ENCODE data around the gene GMPPA.

DNA sequence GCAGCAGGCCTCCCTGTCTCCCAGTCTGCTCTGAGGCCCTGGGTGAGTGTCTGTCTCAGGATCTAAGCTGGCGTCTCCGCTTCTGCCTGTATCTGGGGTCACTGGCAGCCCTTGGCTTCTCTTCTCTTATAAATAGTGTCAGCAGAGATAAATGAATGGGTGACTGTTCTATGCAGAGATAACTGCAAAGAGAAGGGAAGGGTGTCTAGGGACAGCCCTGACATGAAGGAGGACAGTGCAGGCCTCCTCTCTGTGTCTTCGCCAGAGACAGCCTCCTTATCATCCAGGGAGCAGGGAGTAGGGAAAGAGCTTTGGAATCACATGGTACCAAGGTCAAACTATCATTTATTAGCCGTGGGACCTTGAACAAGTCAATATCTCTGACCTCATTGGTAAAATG, 28.3 kb upstream of the GMPPA start:
- TF ChIP-seq, protein P1, sequence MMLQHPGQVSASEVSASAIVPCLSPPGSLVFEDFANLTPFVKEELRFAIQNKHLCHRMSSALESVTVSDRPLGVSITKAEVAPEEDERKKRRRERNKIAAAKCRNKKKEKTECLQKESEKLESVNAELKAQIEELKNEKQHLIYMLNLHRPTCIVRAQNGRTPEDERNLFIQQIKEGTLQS (CRISPR knock-in tag; conservative IDR thresholded peaks at IDR 0.05): no peak
- TF ChIP-seq NR3C1 (CRISPR knock-in tag; conservative IDR thresholded peaks at IDR 0.05; ENCODE audit: low read depth): no peak
- TF ChIP-seq CTCF (IDR thresholded peaks at IDR 0.05): no peak
- TF ChIP-seq GABPB1 (CRISPR knock-in tag; IDR thresholded peaks at IDR 0.05): no peak
- no peak for TF ChIP-seq NFYB (CRISPR knock-in tag; conservative IDR thresholded peaks at IDR 0.05; ENCODE audit: low read depth)
- no peak for TF ChIP-seq FOXP1 (CRISPR knock-in tag; IDR thresholded peaks at IDR 0.05; ENCODE audit: borderline replicate concordance)
- no peak for TF ChIP-seq GTF2I (CRISPR knock-in tag; conservative IDR thresholded peaks at IDR 0.05)
- TF ChIP-seq MXD4 (CRISPR knock-in tag; IDR thresholded peaks at IDR 0.05; ENCODE audit: borderline replicate concordance): no peak
- TF ChIP-seq TCF7 (CRISPR knock-in tag; IDR thresholded peaks at IDR 0.05; ENCODE audit: low read depth): no peak
- TF ChIP-seq FOXJ3 (CRISPR knock-in tag; IDR thresholded peaks at IDR 0.05; ENCODE audit: borderline replicate concordance): no peak
- TF ChIP-seq SMAD4 (CRISPR knock-in tag; IDR thresholded peaks at IDR 0.05): no peak
- no peak for TF ChIP-seq ZNF232 (CRISPR knock-in tag; IDR thresholded peaks at IDR 0.05)
- TF ChIP-seq NR2C2 (CRISPR knock-in tag; IDR thresholded peaks at IDR 0.05): no peak
- no peak for TF ChIP-seq MAX (CRISPR knock-in tag; IDR thresholded peaks at IDR 0.05)
